ENCODE data around the gene SORBS2.

- TF ChIP-seq CTCF (IDR thresholded peaks at IDR 0.05) = no peak
- no peak for TF ChIP-seq POLR2A (IDR thresholded peaks at IDR 0.05)
- no peak for TF ChIP-seq POLR2AphosphoS5 (IDR thresholded peaks at IDR 0.05)
Observed at GRCh38 chr4:185683222-185683621, 128.8 kb downstream of the SORBS2 start.
